ENCODE measurements around the gene ECI1.

DNA sequence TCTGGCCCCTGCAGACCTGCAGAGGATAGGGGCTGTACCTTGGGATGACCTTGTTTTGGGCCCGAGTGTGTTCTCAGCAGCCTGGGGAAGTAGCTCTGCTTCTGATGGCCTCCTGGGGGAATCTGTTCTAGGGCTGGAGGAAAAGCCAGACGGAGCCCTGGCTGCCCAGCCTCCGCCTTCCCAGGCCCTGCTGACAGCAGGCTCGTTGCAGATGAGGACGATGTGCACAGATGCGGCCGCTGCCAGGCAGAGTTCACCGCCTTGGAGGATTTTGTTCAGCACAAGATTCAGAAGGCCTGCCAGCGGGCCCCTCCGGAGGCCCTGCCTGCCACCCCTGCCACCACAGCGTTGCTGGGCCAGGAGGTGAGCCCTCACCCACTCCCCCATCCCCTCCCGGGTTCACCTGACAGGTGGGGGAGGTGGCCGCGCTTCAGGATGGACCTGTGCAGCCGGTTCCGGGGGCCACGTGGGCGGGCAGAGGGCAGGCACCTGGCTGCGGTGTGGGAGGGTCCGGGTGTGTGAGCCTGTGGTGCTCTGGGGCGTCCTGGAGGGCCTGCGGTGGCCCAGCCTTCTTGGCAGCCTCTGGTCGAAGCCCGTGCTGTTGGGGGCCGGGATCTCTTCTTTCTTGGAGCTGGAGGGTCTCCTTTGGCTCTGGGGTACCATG lies 23.1 kb downstream of the ECI1 start:
- TF ChIP-seq, protein P1, sequence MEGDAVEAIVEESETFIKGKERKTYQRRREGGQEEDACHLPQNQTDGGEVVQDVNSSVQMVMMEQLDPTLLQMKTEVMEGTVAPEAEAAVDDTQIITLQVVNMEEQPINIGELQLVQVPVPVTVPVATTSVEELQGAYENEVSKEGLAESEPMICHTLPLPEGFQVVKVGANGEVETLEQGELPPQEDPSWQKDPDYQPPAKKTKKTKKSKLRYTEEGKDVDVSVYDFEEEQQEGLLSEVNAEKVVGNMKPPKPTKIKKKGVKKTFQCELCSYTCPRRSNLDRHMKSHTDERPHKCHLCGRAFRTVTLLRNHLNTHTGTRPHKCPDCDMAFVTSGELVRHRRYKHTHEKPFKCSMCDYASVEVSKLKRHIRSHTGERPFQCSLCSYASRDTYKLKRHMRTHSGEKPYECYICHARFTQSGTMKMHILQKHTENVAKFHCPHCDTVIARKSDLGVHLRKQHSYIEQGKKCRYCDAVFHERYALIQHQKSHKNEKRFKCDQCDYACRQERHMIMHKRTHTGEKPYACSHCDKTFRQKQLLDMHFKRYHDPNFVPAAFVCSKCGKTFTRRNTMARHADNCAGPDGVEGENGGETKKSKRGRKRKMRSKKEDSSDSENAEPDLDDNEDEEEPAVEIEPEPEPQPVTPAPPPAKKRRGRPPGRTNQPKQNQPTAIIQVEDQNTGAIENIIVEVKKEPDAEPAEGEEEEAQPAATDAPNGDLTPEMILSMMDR (IDR thresholded peaks at IDR 0.05), result no peak
- no peak for TF ChIP-seq POLR2A (IDR thresholded peaks at IDR 0.05)
- TF ChIP-seq POLR2AphosphoS5 (IDR thresholded peaks at IDR 0.05), result peak; percentile 6
